Activated naive CD4-positive, alpha-beta T cell treated with anti-CD3 and anti-CD28 coated beads, Interleukin-2, amount 50 U/mL, for 24 hours (primary cell): ENCODE measurements around the gene PAK5.

ENCODE experiments used
- H3K27ac Mint-ChIP-seq: one replicate; pipeline ENCODE4 v1.8.0; 2021; ENCODE audit warnings: mild to moderate bottlenecking, mixed read lengths
- H3K27me3 Mint-ChIP-seq: one replicate; pipeline ENCODE4 v1.8.0; 2021; ENCODE audit warnings: mixed read lengths
- H3K36me3 Mint-ChIP-seq: one replicate; pipeline ENCODE4 v1.8.0; 2021; ENCODE audit warnings: mixed read lengths
- H3K4me1 Mint-ChIP-seq: one replicate; pipeline ENCODE4 v1.8.0; 2021; ENCODE audit warnings: mixed read lengths
- H3K4me3 Mint-ChIP-seq: one replicate; pipeline ENCODE4 v1.8.0; 2021; ENCODE audit warnings: mild to moderate bottlenecking, mixed read lengths
- H3K9me3 Mint-ChIP-seq: one replicate; pipeline ENCODE4 v1.8.0; 2021; ENCODE audit warnings: mixed read lengths

Gene PAK5

GRCh38 chr20:9571783-9572182 is 267.1 kb downstream of the PAK5 start:
- H3K9me3 Mint-ChIP-seq, result no peaks in the 10 kb centered on the region
- no peak overlapping the region for H3K27ac Mint-ChIP-seq
- H3K36me3 Mint-ChIP-seq, result no peaks in the 10 kb centered on the region
- H3K4me1 Mint-ChIP-seq, result no peaks in the 10 kb centered on the region
- H3K4me3 Mint-ChIP-seq, result no peak overlapping the region
- H3K27me3 Mint-ChIP-seq, result no peaks in the 10 kb centered on the region

DNA sequence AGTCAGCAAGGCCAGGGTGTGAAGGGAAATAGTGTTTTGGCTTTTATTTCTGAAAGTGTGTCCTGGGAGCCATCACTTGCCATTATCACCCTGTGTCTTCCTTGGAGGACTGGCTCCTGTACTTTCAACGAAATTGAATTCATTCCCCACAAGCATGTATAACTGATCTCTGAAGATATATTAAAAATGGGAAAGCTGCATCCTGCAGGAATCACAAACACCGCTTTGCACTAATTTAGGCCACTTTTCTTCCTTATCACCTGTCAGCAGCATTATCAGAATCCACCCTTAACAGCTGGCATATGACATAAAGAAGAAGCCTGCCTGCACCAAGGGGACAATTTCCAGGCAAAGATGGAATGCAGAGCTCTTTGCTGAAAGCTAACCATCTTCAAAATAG is 268.3 kb downstream of the PAK5 start:
- H3K4me1 Mint-ChIP-seq, result no peaks in the 10 kb centered on the region
- H3K9me3 Mint-ChIP-seq, result no peaks in the 10 kb centered on the region
- H3K27ac Mint-ChIP-seq, result no peak overlapping the region
- H3K27me3 Mint-ChIP-seq, result no peaks in the 10 kb centered on the region
- H3K4me3 Mint-ChIP-seq, result no peak overlapping the region
- no peaks in the 10 kb centered on the region for H3K36me3 Mint-ChIP-seq

DNA sequence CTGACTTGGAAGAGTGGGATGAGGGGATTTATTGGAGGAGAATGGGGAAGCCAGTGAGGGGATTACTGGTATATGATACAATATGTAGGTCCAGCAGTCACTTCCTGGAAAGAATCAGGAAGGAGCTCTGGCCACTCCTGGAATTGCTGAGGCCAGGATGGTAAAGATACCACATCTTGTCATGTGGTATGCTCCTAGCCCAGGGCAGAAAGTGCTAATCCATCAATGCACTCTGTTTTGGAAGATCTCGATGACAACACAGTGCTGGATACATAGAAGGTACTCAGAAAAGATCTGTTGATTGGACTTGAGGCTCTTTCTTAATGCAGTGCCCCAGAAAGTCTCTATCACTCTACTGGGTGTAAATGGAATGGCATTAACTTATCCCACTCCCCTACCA is 271.9 kb downstream of the PAK5 start:
- Mint-ChIP-seq H3K36me3 (no peaks in the 10 kb centered on the region), H3K9me3 (no peaks in the 10 kb centered on the region), H3K27me3 (no peaks in the 10 kb centered on the region), H3K4me3 (no peak overlapping the region), H3K4me1 (no peaks in the 10 kb centered on the region), H3K27ac (no peak overlapping the region)

- no peaks in the 10 kb centered on the region for H3K4me1 Mint-ChIP-seq
- no peaks in the 10 kb centered on the region for H3K36me3 Mint-ChIP-seq
- H3K27ac Mint-ChIP-seq, result no peak overlapping the region
- no peaks in the 10 kb centered on the region for H3K9me3 Mint-ChIP-seq
- no peak overlapping the region for H3K4me3 Mint-ChIP-seq
- no peaks in the 10 kb centered on the region for H3K27me3 Mint-ChIP-seq
These were observed 272.8 kb downstream of the PAK5 start for GRCh38 chr20:9565910-9566550.

GRCh38 chr20:9557411-9557810 is 281.5 kb downstream of the PAK5 start:
- H3K27me3 Mint-ChIP-seq, result peaks cover 1% of the 10 kb centered on the region
- H3K9me3 Mint-ChIP-seq, result no peaks in the 10 kb centered on the region
- no peaks in the 10 kb centered on the region for H3K36me3 Mint-ChIP-seq
- H3K4me3 Mint-ChIP-seq, result no peak overlapping the region
- no peaks in the 10 kb centered on the region for H3K4me1 Mint-ChIP-seq
- H3K27ac Mint-ChIP-seq, result no peak overlapping the region

DNA sequence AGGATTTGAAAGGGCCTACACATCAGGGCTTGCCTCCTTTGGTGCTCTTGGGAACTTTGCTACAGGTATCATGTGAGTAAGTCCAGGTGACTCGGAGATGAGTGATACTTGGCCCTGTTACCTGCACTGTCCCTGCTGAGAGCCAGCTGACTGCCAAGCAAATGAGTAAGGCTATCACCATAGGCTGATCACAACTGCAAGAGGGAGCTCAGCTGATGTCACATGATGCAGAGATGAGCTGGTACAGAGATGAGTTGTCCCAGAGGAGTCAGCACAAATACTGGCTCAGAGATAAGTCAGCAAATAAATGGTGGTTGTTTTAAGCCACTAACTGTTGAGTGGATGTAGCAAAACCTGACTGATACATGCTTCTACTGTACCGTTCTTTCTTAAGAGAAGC is 283.1 kb downstream of the PAK5 start:
- no peak overlapping the region for H3K27ac Mint-ChIP-seq
- H3K36me3 Mint-ChIP-seq, result no peaks in the 10 kb centered on the region
- no peaks in the 10 kb centered on the region for H3K9me3 Mint-ChIP-seq
- H3K4me3 Mint-ChIP-seq, result no peak overlapping the region
- H3K4me1 Mint-ChIP-seq, result no peaks in the 10 kb centered on the region
- H3K27me3 Mint-ChIP-seq, result peaks cover 1% of the 10 kb centered on the region

- no peaks in the 10 kb centered on the region for H3K36me3 Mint-ChIP-seq
- no peak overlapping the region for H3K4me3 Mint-ChIP-seq
- H3K27me3 Mint-ChIP-seq, result no peaks in the 10 kb centered on the region
- H3K27ac Mint-ChIP-seq, result no peak overlapping the region
- H3K4me1 Mint-ChIP-seq, result no peaks in the 10 kb centered on the region
- H3K9me3 Mint-ChIP-seq, result no peaks in the 10 kb centered on the region
These were observed 286.9 kb downstream of the PAK5 start for GRCh38 chr20:9551808-9552550.

- Mint-ChIP-seq H3K4me3 (no peak overlapping the region), H3K27ac (no peak overlapping the region), H3K9me3 (no peaks in the 10 kb centered on the region), H3K27me3 (no peaks in the 10 kb centered on the region), H3K4me1 (no peaks in the 10 kb centered on the region), H3K36me3 (no peaks in the 10 kb centered on the region)
These were observed 288.0 kb downstream of the PAK5 start for GRCh38 chr20:9550871-9551270.

DNA sequence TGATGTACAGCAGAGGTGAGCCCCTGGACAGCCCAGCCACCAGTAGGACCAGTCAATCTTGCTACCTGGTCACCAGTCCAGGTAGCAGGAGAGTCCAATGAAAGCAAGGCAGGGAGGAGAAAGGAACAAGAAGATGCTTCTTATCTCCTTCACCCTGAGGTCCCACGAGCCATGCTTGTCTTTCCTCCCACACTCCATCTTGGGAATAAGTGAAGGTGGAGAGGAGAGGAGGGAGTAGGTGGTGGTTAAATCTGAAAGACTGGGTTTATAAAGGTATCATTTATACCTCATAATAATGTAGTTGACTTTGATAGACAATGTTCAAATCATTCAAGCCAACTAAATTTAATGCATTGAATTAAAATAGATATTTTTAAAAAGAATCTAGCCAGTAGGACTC is 288.6 kb downstream of the PAK5 start:
- Mint-ChIP-seq H3K36me3 (no peaks in the 10 kb centered on the region), H3K27ac (no peak overlapping the region), H3K4me3 (no peak overlapping the region), H3K27me3 (no peaks in the 10 kb centered on the region), H3K9me3 (no peaks in the 10 kb centered on the region), H3K4me1 (no peaks in the 10 kb centered on the region)

GRCh38 chr20:9543214-9543613 is 295.7 kb downstream of the PAK5 start:
- no peaks in the 10 kb centered on the region for H3K4me1 Mint-ChIP-seq
- no peaks in the 10 kb centered on the region for H3K36me3 Mint-ChIP-seq
- H3K9me3 Mint-ChIP-seq, result no peaks in the 10 kb centered on the region
- no peak overlapping the region for H3K4me3 Mint-ChIP-seq
- H3K27ac Mint-ChIP-seq, result no peak overlapping the region
- no peaks in the 10 kb centered on the region for H3K27me3 Mint-ChIP-seq

DNA sequence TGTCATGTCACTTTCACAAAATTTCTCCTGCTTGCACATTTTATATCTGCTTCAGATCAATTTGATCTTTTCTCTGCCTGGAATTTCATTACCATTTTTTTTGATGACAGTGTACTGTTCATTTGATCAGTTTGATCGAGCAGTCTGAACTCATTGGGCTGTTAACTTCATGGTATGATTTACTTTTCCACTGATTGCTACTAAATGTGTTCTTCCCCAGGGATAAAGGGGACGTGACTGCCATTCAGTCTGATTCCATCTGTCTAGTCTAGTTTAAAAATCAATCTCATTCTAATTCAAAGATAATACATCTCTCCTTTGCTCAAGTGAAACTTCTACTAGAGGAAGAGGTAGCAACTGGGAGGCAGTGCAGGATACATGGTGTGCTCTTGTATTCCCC is 303.4 kb downstream of the PAK5 start:
- Mint-ChIP-seq H3K27ac (no peak overlapping the region), H3K4me3 (no peak overlapping the region), H3K27me3 (no peaks in the 10 kb centered on the region), H3K9me3 (no peaks in the 10 kb centered on the region), H3K36me3 (no peaks in the 10 kb centered on the region), H3K4me1 (no peaks in the 10 kb centered on the region)

GRCh38 chr20:9534025-9534424 is 304.9 kb downstream of the PAK5 start:
- H3K4me1 Mint-ChIP-seq, result no peaks in the 10 kb centered on the region
- H3K27me3 Mint-ChIP-seq, result no peaks in the 10 kb centered on the region
- H3K27ac Mint-ChIP-seq, result no peak overlapping the region
- no peak overlapping the region for H3K4me3 Mint-ChIP-seq
- H3K36me3 Mint-ChIP-seq, result no peaks in the 10 kb centered on the region
- no peaks in the 10 kb centered on the region for H3K9me3 Mint-ChIP-seq

GRCh38 chr20:9532069-9532838 is 306.6 kb downstream of the PAK5 start:
- no peak overlapping the region for H3K27ac Mint-ChIP-seq
- no peaks in the 10 kb centered on the region for H3K27me3 Mint-ChIP-seq
- H3K4me1 Mint-ChIP-seq, result no peaks in the 10 kb centered on the region
- no peaks in the 10 kb centered on the region for H3K36me3 Mint-ChIP-seq
- no peak overlapping the region for H3K4me3 Mint-ChIP-seq
- no peaks in the 10 kb centered on the region for H3K9me3 Mint-ChIP-seq

GRCh38 chr20:9531581-9531980 is 307.3 kb downstream of the PAK5 start:
- no peak overlapping the region for H3K4me3 Mint-ChIP-seq
- no peaks in the 10 kb centered on the region for H3K9me3 Mint-ChIP-seq

DNA sequence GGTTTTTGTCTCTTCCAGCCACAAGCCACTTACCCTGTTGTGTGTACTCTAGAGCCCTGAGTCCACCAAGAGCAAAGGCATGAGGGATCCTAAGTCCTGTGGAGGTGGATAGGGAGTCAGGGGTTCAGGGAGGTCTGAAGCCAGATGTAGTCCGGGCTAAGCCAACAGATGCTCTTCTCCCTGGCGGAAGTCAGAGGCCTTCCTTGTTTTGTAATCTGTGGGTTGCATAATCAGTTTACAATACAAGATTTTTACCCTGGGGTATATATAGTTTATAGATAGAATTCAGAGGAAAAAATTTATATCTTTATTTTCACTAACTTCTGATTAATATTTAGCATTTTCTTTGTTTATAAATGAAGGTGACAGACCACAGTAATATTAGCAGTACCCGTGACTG is 315.2 kb downstream of the PAK5 start:
- no peaks in the 10 kb centered on the region for H3K36me3 Mint-ChIP-seq
- no peak overlapping the region for H3K27ac Mint-ChIP-seq
- H3K4me3 Mint-ChIP-seq, result no peak overlapping the region
- H3K9me3 Mint-ChIP-seq, result no peaks in the 10 kb centered on the region
- no peaks in the 10 kb centered on the region for H3K4me1 Mint-ChIP-seq
- H3K27me3 Mint-ChIP-seq, result peaks cover 4% of the 10 kb centered on the region

More at GRCh38 chr20:9531581-9531980, 307.3 kb downstream of the PAK5 start:
- no peaks in the 10 kb centered on the region for H3K36me3 Mint-ChIP-seq
- H3K4me1 Mint-ChIP-seq, result no peaks in the 10 kb centered on the region
- H3K27me3 Mint-ChIP-seq, result no peaks in the 10 kb centered on the region
- no peak overlapping the region for H3K27ac Mint-ChIP-seq

GRCh38 chr20:9520086-9520485 is 318.8 kb downstream of the PAK5 start:
- H3K9me3 Mint-ChIP-seq, result no peaks in the 10 kb centered on the region
- peaks cover 24% of the 10 kb centered on the region for H3K27me3 Mint-ChIP-seq
- H3K36me3 Mint-ChIP-seq, result no peaks in the 10 kb centered on the region
- H3K4me1 Mint-ChIP-seq, result no peaks in the 10 kb centered on the region
- H3K27ac Mint-ChIP-seq, result no peak overlapping the region
- no peak overlapping the region for H3K4me3 Mint-ChIP-seq
